Cardiac fibroblast (primary cell): ENCODE results near the gene COL27A1.

ENCODE experiments used
- DNase-seq, 2 donors: peaks; one replicate each; pipeline versions ENCODE4 v3.0.0 to v3.0.0-alpha.2; 2010; ENCODE audit warnings: low read depth in 2 of 2
- H3K4me3 ChIP-seq, 2 donors: replicated peaks in 1 of 2; 1 replicate in 1 of 2; 2 replicates in 1 of 2; pipeline ENCODE4 v1.5.1; 2011; ENCODE audit warnings: low read depth in 2 of 2, low read length in 2 of 2, mild to moderate bottlenecking in 2 of 2, moderate library complexity in 1 of 2
- TF ChIP-seq, protein P1 (sequence below): IDR thresholded peaks from one replicate; pipeline ENCODE4 v1.5.1; 2011; ENCODE audit warnings: low read depth, mild to moderate bottlenecking, low read length, inconsistent platforms

Gene COL27A1

DNA sequence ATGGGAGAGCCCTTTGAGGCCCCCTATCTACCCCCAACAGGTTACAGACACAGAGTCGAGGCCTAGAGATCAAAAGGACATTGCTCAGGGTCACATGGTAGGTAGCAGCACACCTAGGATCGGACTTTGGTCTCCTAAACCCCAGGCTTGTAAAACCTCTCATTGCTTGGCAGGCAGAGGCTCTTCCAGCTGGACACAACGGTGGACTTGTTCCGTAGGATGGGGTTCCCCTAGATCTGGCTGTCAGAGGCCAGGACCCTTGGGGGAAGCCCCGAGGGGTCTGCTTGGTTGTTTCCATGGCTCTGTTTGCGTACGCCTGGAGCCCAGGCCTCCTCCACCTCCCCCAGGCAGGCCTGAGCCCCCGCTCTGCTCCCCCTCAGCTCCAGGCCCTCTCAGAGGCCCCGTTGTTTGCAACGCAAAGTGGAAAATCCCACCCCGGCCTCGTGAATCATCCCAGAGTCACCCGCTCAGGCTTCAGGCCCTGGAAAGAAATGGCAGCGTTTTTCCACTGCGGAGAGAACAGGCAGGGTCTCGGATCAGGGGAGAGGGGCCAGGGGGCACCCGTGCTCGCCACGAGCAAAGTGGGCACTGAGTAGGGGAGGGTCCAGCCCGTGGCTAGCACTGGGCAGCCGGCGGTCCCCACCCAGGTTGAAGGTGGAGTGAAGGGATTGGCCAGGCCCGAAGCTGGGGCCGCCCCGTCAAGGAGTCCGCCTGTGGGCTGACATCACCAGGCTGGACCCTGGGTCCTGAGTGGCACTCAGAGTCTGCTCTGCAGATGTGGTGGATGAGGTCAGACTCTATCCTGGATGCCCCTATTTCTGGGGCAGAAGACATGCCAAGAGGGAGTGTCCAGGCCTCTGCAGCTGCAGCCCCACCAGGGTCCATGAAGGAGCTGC lies 19.8 kb downstream of the COL27A1 start:
- TF ChIP-seq, protein P1, sequence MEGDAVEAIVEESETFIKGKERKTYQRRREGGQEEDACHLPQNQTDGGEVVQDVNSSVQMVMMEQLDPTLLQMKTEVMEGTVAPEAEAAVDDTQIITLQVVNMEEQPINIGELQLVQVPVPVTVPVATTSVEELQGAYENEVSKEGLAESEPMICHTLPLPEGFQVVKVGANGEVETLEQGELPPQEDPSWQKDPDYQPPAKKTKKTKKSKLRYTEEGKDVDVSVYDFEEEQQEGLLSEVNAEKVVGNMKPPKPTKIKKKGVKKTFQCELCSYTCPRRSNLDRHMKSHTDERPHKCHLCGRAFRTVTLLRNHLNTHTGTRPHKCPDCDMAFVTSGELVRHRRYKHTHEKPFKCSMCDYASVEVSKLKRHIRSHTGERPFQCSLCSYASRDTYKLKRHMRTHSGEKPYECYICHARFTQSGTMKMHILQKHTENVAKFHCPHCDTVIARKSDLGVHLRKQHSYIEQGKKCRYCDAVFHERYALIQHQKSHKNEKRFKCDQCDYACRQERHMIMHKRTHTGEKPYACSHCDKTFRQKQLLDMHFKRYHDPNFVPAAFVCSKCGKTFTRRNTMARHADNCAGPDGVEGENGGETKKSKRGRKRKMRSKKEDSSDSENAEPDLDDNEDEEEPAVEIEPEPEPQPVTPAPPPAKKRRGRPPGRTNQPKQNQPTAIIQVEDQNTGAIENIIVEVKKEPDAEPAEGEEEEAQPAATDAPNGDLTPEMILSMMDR: no peak
- peak; percentile 26 to 45 for DNase-seq
- H3K4me3 ChIP-seq: no peak overlapping the region

DNA sequence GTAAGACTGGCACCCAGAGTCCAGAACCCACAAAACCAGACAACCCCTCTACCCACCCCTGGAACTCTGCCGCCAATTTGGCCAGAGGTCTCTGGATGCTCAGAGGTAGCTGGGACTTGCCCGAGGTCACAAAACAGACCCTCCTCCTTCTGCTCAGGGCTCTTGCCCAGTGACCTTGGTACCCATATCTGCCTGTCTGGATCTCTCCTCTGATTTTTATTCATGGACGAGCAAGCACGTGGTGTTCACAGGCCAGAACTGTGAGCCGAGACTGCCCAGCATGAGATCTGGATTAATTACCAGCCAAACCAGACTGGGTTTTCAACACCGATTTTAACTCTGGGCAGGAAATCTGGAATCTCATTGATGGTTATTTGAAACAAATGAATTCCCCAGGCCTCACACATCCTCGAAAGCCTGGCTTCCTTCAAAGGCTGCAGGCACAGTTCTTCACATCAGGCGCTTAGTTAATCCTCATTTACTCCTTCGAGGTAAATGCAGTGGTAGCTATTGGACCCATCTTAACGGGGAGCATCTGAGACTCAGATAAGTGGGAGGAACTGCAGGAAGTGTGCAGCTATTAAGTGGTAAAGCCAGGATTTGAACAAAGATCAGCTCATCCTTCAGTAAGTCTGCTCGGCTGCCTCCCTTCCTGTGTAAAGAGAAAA lies 21.4 kb downstream of the COL27A1 start:
- TF ChIP-seq, protein P1: no peak
- no peak for DNase-seq
- no peak overlapping the region for H3K4me3 ChIP-seq

DNA sequence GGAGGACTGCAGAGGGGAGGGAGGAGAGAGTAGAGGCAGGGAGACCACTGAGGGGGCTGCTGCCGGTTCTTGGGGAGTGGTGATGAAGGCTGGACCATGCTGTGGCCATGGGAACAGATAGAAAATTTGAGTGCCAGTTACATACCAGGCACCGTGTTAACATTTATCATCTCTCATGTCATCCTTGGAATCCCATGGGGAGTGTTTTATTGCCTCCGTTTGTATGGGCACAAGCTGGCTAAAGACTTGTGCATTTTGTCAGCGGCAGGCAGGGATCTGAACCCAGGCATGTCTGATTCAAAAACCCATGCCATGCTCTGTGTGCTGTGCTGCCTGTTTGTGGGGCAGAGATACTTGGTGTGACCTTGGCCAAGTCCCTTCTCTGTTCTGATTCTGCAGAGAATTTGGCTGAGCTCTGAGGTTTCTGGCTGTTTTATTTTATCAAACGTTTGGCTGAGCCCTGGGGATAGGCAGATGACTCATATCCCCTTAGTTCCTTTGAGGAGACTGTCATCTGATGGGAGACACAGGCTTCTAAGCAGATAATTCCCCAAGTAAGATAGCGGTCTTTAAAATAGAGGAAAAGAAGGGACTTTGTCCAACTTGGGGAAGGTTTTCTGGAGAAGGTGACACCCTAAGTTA lies 22.2 kb downstream of the COL27A1 start:
- TF ChIP-seq, protein P1: no peak
- DNase-seq: peak; percentile 56 to 68
- H3K4me3 ChIP-seq: no peak overlapping the region

GRCh38 chr9:114178076-114178475 lies 22.7 kb downstream of the COL27A1 start:
- DNase-seq: no peak
- no peak overlapping the region for H3K4me3 ChIP-seq

GRCh38 chr9:114178756-114179450 lies 23.6 kb downstream of the COL27A1 start:
- no peak overlapping the region for H3K4me3 ChIP-seq
- peak in 1 of 2 donors; percentile 41 for DNase-seq
- TF ChIP-seq, protein P1: no peak

More at GRCh38 chr9:114178076-114178475, 22.7 kb downstream of the COL27A1 start:
- TF ChIP-seq, protein P1: no peak

- H3K4me3 ChIP-seq: no peak overlapping the region
- DNase-seq: no peak
- TF ChIP-seq, protein P1: no peak
Measured at GRCh38 chr9:114179516-114179915, 24.2 kb downstream of the COL27A1 start.
